OCI-M2 (cell line): Measurements from ENCODE around the gene SH3PXD2A.
"Not testable (repeated sequence)": the region's sequence is repeated elsewhere in the genome, so short reads cannot be mapped to it uniquely, and the experiment has no call there.

Source experiments
- DNase-seq: peaks from one replicate; lab custom pipeline; 2025; ENCODE audit not compliant: unreplicated experiment; lab: John Stamatoyannopoulos, UW

The SH3PXD2A gene

GRCh38 chr10:103750836-103751235 lies 104.5 kb downstream of the SH3PXD2A start:
- DNase-seq, result no peak

GRCh38 chr10:103749779-103750178 lies 105.6 kb downstream of the SH3PXD2A start:
- no peak for DNase-seq

- no peak for DNase-seq
Measured at GRCh38 chr10:103748020-103748419, 107.4 kb downstream of the SH3PXD2A start.

- no peak for DNase-seq
Measured at GRCh38 chr10:103747193-103747865, 108.0 kb downstream of the SH3PXD2A start.

- no peak for DNase-seq
Measured at GRCh38 chr10:103746598-103746997, 108.8 kb downstream of the SH3PXD2A start.

GRCh38 chr10:103745341-103746247 lies 109.8 kb downstream of the SH3PXD2A start:
- DNase-seq, result no peak

- DNase-seq, result no peak
Measured at GRCh38 chr10:103742824-103743223, 112.6 kb downstream of the SH3PXD2A start.

GRCh38 chr10:103740611-103741010 lies 114.8 kb downstream of the SH3PXD2A start:
- no peak for DNase-seq

GRCh38 chr10:103739039-103739764 lies 116.2 kb downstream of the SH3PXD2A start:
- no peak for DNase-seq

GRCh38 chr10:103737735-103738367 lies 117.5 kb downstream of the SH3PXD2A start:
- no peak for DNase-seq

- DNase-seq, result no peak
Measured at GRCh38 chr10:103736763-103737162, 118.6 kb downstream of the SH3PXD2A start.

- no peak for DNase-seq
Measured at GRCh38 chr10:103736044-103736443, 119.3 kb downstream of the SH3PXD2A start.

GRCh38 chr10:103734731-103735130 lies 120.6 kb downstream of the SH3PXD2A start:
- DNase-seq, result no peak

GRCh38 chr10:103733045-103733419 lies 122.3 kb downstream of the SH3PXD2A start:
- DNase-seq, result no peak

- DNase-seq, result no peak
Measured at GRCh38 chr10:103732339-103733044, 122.9 kb downstream of the SH3PXD2A start.

- no peak for DNase-seq
Measured at GRCh38 chr10:103731609-103732270, 123.6 kb downstream of the SH3PXD2A start.

- DNase-seq, result not testable (repeated sequence)
Measured at GRCh38 chr10:103731026-103731425, 124.3 kb downstream of the SH3PXD2A start.

- DNase-seq, result no peak
Measured at GRCh38 chr10:103729851-103730250, 125.5 kb downstream of the SH3PXD2A start.

- DNase-seq, result no peak
Measured at GRCh38 chr10:103727991-103728689, 127.2 kb downstream of the SH3PXD2A start.
